ENCODE measurements around the gene KIF20B.

DNA sequence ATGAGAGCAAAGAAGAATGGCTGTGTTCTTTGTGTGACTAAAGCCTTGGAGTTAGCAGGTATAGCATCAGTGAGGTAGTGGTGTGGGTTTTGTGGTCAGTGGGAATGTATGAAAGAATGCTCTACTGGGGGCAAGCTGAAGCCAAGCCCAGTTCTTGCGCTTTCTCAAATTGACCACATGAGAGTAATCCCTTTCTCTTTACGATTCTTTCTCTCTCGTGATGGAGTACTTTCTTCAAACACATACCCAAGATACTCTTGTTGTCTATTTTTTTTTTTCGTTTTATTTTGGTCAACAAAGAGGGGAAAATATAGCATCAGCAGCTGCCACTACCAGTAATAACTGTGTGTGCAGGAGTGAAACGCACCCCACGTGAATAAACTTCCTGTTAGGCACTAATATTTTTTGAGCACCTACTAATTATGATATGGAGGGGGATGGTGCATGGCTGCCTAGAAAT lies 48.0 kb upstream of the KIF20B start:
- TF ChIP-seq, protein P1, sequence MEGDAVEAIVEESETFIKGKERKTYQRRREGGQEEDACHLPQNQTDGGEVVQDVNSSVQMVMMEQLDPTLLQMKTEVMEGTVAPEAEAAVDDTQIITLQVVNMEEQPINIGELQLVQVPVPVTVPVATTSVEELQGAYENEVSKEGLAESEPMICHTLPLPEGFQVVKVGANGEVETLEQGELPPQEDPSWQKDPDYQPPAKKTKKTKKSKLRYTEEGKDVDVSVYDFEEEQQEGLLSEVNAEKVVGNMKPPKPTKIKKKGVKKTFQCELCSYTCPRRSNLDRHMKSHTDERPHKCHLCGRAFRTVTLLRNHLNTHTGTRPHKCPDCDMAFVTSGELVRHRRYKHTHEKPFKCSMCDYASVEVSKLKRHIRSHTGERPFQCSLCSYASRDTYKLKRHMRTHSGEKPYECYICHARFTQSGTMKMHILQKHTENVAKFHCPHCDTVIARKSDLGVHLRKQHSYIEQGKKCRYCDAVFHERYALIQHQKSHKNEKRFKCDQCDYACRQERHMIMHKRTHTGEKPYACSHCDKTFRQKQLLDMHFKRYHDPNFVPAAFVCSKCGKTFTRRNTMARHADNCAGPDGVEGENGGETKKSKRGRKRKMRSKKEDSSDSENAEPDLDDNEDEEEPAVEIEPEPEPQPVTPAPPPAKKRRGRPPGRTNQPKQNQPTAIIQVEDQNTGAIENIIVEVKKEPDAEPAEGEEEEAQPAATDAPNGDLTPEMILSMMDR (IDR thresholded peaks at IDR 0.05): no peak
- TF ChIP-seq POLR2AphosphoS5 (IDR thresholded peaks at IDR 0.05; ENCODE audit: insufficient read depth in 1 of 2, low read depth in 1 of 2): no peak
